Subcutaneous adipose tissue (tissue), 4 donors: ENCODE results near the gene ADAM15. TPM values are rescaled to one million over a fixed set of nuclear protein-coding genes. Genes with fewer than 3 reads are reported as not detected.

ENCODE experiments used
- total RNA-seq, 4 donors: library from RNA; depleted of rRNA; stranded (reverse); fragments of >200 nt; gene quantifications; one replicate each; pipeline ENCODE4 v1.1.0, GENCODE V29; 2016
- TF ChIP-seq, protein P1 (sequence below): fragments of 450-650 bp; IDR thresholded peaks from one replicate; pipeline ENCODE4 v1.5.1; 2016; ENCODE audit warnings: low read depth, mild to moderate bottlenecking, control low read depth, antibody characterized with exemption, moderate library complexity

Gene ADAM15
- total RNA-seq, 4 donors from 2014 or later, result 61.4 to 189 (median 87.5) TPM

GRCh38 chr1:155051777-155052398, 772 bp downstream of the ADAM15 start:
- TF ChIP-seq, protein P1, sequence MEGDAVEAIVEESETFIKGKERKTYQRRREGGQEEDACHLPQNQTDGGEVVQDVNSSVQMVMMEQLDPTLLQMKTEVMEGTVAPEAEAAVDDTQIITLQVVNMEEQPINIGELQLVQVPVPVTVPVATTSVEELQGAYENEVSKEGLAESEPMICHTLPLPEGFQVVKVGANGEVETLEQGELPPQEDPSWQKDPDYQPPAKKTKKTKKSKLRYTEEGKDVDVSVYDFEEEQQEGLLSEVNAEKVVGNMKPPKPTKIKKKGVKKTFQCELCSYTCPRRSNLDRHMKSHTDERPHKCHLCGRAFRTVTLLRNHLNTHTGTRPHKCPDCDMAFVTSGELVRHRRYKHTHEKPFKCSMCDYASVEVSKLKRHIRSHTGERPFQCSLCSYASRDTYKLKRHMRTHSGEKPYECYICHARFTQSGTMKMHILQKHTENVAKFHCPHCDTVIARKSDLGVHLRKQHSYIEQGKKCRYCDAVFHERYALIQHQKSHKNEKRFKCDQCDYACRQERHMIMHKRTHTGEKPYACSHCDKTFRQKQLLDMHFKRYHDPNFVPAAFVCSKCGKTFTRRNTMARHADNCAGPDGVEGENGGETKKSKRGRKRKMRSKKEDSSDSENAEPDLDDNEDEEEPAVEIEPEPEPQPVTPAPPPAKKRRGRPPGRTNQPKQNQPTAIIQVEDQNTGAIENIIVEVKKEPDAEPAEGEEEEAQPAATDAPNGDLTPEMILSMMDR, result no peak

DNA sequence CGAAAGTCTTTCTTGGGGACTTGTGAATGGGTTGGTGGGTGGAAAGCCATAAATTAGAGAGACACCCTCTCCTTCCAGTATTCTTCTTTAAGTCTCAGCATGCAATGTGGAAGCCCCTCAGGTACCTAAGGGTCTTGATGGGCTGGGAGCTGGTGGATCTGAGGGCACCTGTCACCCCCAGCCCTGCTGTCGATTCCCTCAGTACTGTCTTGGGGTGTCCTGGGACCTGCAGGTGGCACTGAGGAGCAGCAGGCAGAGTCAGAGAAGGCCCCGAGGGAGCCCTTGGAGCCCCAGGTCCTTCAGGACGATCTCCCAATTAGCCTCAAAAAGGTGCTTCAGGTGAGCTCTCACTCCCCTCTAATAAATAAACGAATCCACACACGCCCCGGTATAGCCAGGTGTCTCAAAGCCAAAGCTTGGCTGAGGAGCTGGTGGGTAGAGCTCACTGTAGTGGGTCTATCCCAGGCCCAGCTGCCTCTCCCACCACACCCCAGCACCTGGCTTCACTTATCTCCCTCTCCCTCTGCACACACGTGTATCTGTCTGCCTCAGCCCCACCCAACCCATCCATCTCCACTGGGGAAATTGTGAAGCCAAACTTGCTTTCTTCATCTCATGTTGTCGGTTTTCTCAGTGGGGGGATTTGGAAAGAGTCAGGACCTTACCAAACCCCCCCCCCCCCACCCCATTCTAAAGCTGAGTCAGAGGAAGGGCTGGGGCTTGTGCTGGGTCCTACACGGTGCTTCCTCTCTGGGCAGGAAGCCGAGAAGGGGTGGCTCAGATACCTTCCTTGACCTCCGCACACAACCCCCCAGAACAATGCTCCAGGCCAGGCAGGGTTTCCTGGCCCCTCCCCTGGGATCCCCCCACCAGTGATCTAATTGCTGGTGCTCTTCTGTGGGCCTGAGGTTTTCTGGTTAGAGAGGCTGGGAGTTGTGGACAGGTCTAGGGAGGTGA, 1.6 kb downstream of the ADAM15 start:
- TF ChIP-seq, protein P1, result no peak

DNA sequence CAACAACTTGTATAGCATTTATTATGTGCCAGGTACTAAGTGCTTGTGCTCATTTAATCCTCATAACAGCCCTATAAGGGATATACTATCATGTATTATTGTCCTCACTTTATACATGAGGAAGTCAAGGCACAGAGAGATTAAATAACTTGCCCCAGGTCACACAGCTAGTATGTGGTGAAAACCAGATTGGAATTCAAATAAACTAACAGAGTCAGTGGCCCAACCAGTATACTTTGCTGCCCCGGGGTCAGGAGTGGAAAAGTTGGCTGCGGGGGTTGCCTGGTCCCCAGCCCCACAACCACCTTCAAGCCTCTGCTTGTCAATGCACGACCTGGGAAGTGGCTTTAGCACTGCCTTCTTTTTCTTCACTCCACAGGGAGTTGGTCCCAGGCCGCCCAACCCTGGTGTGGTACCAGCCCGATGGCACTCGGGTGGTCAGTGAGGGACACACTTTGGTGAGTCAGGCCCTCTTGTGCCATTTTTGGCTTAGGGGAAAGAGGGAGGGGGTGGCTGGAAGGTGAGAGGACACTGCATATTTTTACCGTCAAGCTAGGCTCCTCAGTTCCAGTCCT, 2.5 kb downstream of the ADAM15 start:
- TF ChIP-seq, protein P1, result no peak

DNA sequence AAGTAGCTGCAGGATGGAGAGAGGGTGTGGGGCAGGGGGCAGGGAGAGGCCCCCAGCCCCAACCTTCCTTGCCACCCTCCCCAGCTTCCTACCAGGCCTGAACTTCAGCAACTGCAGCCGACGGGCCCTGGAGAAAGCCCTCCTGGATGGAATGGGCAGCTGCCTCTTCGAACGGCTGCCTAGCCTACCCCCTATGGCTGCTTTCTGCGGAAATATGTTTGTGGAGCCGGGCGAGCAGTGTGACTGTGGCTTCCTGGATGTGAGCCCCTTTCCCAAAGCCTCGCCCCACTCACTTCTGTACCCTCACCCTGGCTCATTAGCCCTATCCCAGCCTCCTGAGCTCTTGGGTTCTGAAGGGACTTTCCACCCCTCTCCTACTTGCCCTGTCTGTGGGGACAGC, 6.0 kb downstream of the ADAM15 start:
- TF ChIP-seq, protein P1, result no peak

DNA sequence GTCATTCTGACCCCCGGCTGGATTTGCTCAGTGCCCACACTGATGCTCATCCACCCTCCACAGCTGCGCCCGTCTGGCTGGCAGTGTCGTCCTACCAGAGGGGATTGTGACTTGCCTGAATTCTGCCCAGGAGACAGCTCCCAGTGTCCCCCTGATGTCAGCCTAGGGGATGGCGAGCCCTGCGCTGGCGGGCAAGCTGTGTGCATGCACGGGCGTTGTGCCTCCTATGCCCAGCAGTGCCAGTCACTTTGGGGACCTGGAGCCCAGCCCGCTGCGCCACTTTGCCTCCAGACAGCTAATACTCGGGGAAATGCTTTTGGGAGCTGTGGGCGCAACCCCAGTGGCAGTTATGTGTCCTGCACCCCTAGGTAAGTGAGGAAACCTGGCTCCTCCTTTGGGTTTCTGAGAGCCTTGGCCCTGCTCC, 6.7 kb downstream of the ADAM15 start:
- TF ChIP-seq, protein P1, result no peak

DNA sequence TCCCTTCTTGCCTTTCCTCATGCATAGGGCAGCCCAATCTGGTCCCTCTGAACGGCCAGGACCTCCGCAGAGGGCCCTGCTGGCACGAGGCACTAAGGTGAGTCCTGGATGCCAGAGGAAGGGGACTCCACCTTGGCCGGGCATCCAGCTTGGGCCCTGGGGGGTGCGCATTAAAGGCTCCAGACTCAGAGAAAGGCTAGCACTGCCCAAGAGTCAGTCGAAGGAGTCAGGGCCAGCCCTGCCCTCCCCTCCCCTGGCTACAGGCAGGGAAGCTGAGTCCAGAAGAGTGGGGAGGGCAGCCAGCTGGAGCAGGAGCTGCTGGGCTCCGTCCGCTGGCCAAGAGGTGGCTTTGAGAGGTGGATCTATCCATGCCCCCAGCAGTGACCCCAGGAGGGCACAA, 9.6 kb downstream of the ADAM15 start:
- TF ChIP-seq, protein P1, result no peak
